HG03558 (cell line): Measurements from ENCODE around the gene CRYGA.
"Not testable (repeated sequence)": the region's sequence is repeated elsewhere in the genome, so short reads cannot be mapped to it uniquely, and the experiment has no call there.

Source experiments
- ATAC-seq: cut with Tn5 transposase; IDR thresholded peaks from one replicate; pipeline ENCODE4 v1.9.1; 2021; ENCODE audit warnings: moderate number of reproducible peaks; ENCODE audit not compliant: unreplicated experiment; ENCODE audit errors: extremely low read depth

CRYGA gene

GRCh38 chr2:208129744-208130711 lies 33.4 kb downstream of the CRYGA start, which contains the start of gene CRYGC:
Gene CRYGC (minus strand): TSS chr2:208129828. CDS start chr2:208129792, 36 bp downstream.
- no peak for ATAC-seq

- no peak for ATAC-seq
Measured at GRCh38 chr2:208128136-208128535, 35.3 kb downstream of the CRYGA start.

- ATAC-seq: no peak
Measured at GRCh38 chr2:208127090-208127489, 36.3 kb downstream of the CRYGA start.

GRCh38 chr2:208125251-208125650 lies 38.1 kb downstream of the CRYGA start:
- no peak for ATAC-seq

GRCh38 chr2:208124013-208124715 lies 39.2 kb downstream of the CRYGA start, which contains the start of gene CRYGD:
Gene CRYGD (minus strand): TSS chr2:208124524. CDS start chr2:208124473, 51 bp downstream.
- not testable (repeated sequence) for ATAC-seq

- no peak for ATAC-seq
Measured at GRCh38 chr2:208122248-208122647, 41.1 kb downstream of the CRYGA start.

- ATAC-seq: no peak
Measured at GRCh38 chr2:208118918-208119317, 44.5 kb downstream of the CRYGA start.

GRCh38 chr2:208117390-208117789 lies 46.0 kb downstream of the CRYGA start:
- not testable (repeated sequence) for ATAC-seq

GRCh38 chr2:208112969-208113368 lies 50.4 kb downstream of the CRYGA start:
- ATAC-seq: no peak

GRCh38 chr2:208112273-208112745 lies 51.1 kb downstream of the CRYGA start:
- ATAC-seq: not testable (repeated sequence)
